CD4-positive, alpha-beta memory T cell (primary cell): ENCODE data around the gene LOXL3. TPM values are rescaled to one million over a fixed set of nuclear protein-coding genes. Genes with fewer than 3 reads are reported as not detected.

ENCODE experiments used
- CTCF ChIA-PET: fragments of 350-600 bp; sonication (Branson Sonifier 250); formaldehyde crosslinking; loops from one replicate; lab custom pipeline; 2021; ENCODE audit warnings: inconsistent platforms; ENCODE audit not compliant: partially characterized antibody; lab: Charles Lee
- POLR2A ChIA-PET: fragments of 350-600 bp; sonication (Branson Sonifier 250); formaldehyde crosslinking; loops from one replicate; lab custom pipeline; 2021; ENCODE audit not compliant: partially characterized antibody; lab: Charles Lee
- DNase-seq, 5 donors: peaks; one replicate each; pipeline versions ENCODE4 v3.0.0 to v3.0.0-alpha.2; 2020 to 2022; ENCODE audit warnings: mixed read lengths in 1 of 5
- H3K27ac ChIP-seq: one replicate; pipeline ENCODE4 v1.7.0; 2013; ENCODE audit warnings: low read depth, low read length
- H3K27me3 ChIP-seq: 2 replicates; pipeline ENCODE4 v1.7.0; 2013; ENCODE audit warnings: mild to moderate bottlenecking, low read length, moderate library complexity; ENCODE audit not compliant: insufficient read depth
- H3K36me3 ChIP-seq: 2 replicates; pipeline ENCODE4 v1.7.0; 2013; ENCODE audit warnings: mild to moderate bottlenecking, low read length, moderate library complexity; ENCODE audit not compliant: insufficient read depth
- H3K4me1 ChIP-seq: 2 replicates; pipeline ENCODE4 v1.7.0; 2013; ENCODE audit warnings: mild to moderate bottlenecking, low read length, moderate library complexity; ENCODE audit not compliant: insufficient read depth
- H3K4me3 ChIP-seq, 2 donors: one replicate each; pipeline ENCODE4 v1.7.0; 2013; ENCODE audit warnings: low read length in 2 of 2, mild to moderate bottlenecking in 1 of 2
- H3K9me3 ChIP-seq, 2 donors: one replicate each; pipeline ENCODE4 v1.7.0; 2013; ENCODE audit warnings: low read length in 2 of 2, control low read depth in 1 of 2; ENCODE audit not compliant: control insufficient read depth in 1 of 2
- H3K27ac Mint-ChIP-seq, 7 donors: one replicate each; pipeline ENCODE4 v1.8.0; 2020 to 2021; ENCODE audit warnings: mixed read lengths in 7 of 7, mild to moderate bottlenecking in 6 of 7, inconsistent platforms in 3 of 7, moderate library complexity in 3 of 7
- H3K27me3 Mint-ChIP-seq, 2 donors: one replicate each; pipeline ENCODE4 v1.8.0; 2020 to 2021; ENCODE audit warnings: mixed read lengths in 2 of 2
- H3K36me3 Mint-ChIP-seq, 2 donors: one replicate each; pipeline ENCODE4 v1.8.0; 2020 to 2021; ENCODE audit warnings: mixed read lengths in 2 of 2, inconsistent platforms in 1 of 2, mild to moderate bottlenecking in 1 of 2
- H3K4me1 Mint-ChIP-seq, 4 donors: one replicate each; pipeline ENCODE4 v1.8.0; 2020 to 2021; ENCODE audit warnings: mixed read lengths in 4 of 4, mild to moderate bottlenecking in 1 of 4
- H3K4me3 Mint-ChIP-seq, 8 donors: one replicate each; pipeline ENCODE4 v1.8.0; 2020 to 2021; ENCODE audit warnings: mixed read lengths in 8 of 8, mild to moderate bottlenecking in 7 of 8, moderate library complexity in 6 of 8, inconsistent platforms in 3 of 8
- H3K9me3 Mint-ChIP-seq, 8 donors: one replicate each; pipeline ENCODE4 v1.8.0; 2020 to 2021; ENCODE audit warnings: mixed read lengths in 8 of 8, mild to moderate bottlenecking in 5 of 8, inconsistent platforms in 3 of 8, moderate library complexity in 1 of 8
- intact Hi-C: fragments of 100-400 bp; cut with micrococcal nuclease; formaldehyde crosslinking; loops from one replicate; pipeline ENCODE4 v1.15.1; 2023
- polyA plus RNA-seq, 2 donors: library from polyadenylated mRNA; unstranded; fragments of 300-500 nt; fragmentation: Illumina TruSeq; gene quantifications; one replicate each; pipeline ENCODE4 v1.2.3, GENCODE V29; 2021
- total RNA-seq, 2 experiments: library from RNA; stranded (reverse); gene quantifications; one replicate each; pipeline ENCODE4 v1.2.3, GENCODE V29; 2021

LOXL3 gene
- total and polyA plus RNA-seq, 4 experiments from 2014 or later = 0.25 to 0.32 TPM; not detected in 2

- Mint-ChIP-seq H3K4me3 (no peak overlapping the region), H3K36me3 (peaks cover 0 to 20% of the 10 kb centered on the region in 2 donors), H3K4me1 (peaks cover 5 to 24% (median 15%) of the 10 kb centered on the region in 4 donors), H3K27ac (peak overlapping the region in 3 of 7 donors; percentile 23 to 45 (median 43)), H3K27me3 (peaks cover 7 to 11% of the 10 kb centered on the region in 2 donors), H3K9me3 (peaks cover 0 to 2% (median 0%) of the 10 kb centered on the region in 8 donors)
- intact Hi-C loops = loop anchor here (10.0 kb wide), 1 partner anchor 164 kb away; no protein-coding TSS in a partner anchor
- Histone ChIP-seq H3K4me1 (peaks cover 14% of the 10 kb centered on the region), H3K9me3 (no peaks in the 10 kb centered on the region), H3K27me3 (no peaks in the 10 kb centered on the region), H3K36me3 (no peaks in the 10 kb centered on the region), H3K4me3 (no peak overlapping the region), H3K27ac (no peak overlapping the region)
- DNase-seq = no peak
- ChIA-PET CTCF (interaction anchor here (0.6 to 1.3 kb wide), 2 partner anchors 58 to 644 kb away, joined by 3 read pairs; no protein-coding TSS in a partner anchor), POLR2A (interaction anchor here (0.6 to 1.5 kb wide), 4 partner anchors 13 to 100 kb away, joined by 3 to 4 read pairs (median 4); partner anchors contain the start of genes CCDC142, TTC31 and WBP1)
These were observed 4.8 kb upstream of the LOXL3 start for GRCh38 chr2:74558284-74559230.

GRCh38 chr2:74556831-74557370 is 3.2 kb upstream of the LOXL3 start:
- Mint-ChIP-seq H3K4me1 (peaks cover 7 to 31% (median 19%) of the 10 kb centered on the region in 4 donors), H3K27ac (peak overlapping the region in 4 of 7 donors; percentile 32 to 80 (median 60)), H3K4me3 (peak overlapping the region in 2 of 8 donors; percentile 61 to 98), H3K9me3 (peaks cover 0 to 2% (median 0%) of the 10 kb centered on the region in 8 donors), H3K36me3 (peaks cover 0 to 20% of the 10 kb centered on the region in 2 donors), H3K27me3 (peaks cover 5 to 10% of the 10 kb centered on the region in 2 donors)
- Histone ChIP-seq H3K27ac (no peak overlapping the region), H3K36me3 (no peaks in the 10 kb centered on the region), H3K27me3 (no peaks in the 10 kb centered on the region), H3K9me3 (no peaks in the 10 kb centered on the region), H3K4me3 (no peak overlapping the region), H3K4me1 (peaks cover 16% of the 10 kb centered on the region)
- ChIA-PET POLR2A (interaction anchor here (0.9 to 2.2 kb wide), 2 partner anchors 10 to 84 kb away, joined by 3 to 5 read pairs; partner anchors contain the start of gene MRPL53), CTCF (no interaction called here)
- intact Hi-C loops = loop anchor here (10.0 kb wide), 1 partner anchor 162 kb away; no protein-coding TSS in a partner anchor
- no peak for DNase-seq

GRCh38 chr2:74556159-74556558 is 2.4 kb upstream of the LOXL3 start:
- Histone ChIP-seq H3K27ac (no peak overlapping the region), H3K4me3 (no peak overlapping the region), H3K9me3 (no peaks in the 10 kb centered on the region), H3K36me3 (no peaks in the 10 kb centered on the region), H3K4me1 (peaks cover 16% of the 10 kb centered on the region), H3K27me3 (no peaks in the 10 kb centered on the region)
- ChIA-PET POLR2A (interaction anchor here (1.2 to 2.2 kb wide), 2 partner anchors 11 to 22 kb away, joined by 3 to 5 read pairs; no protein-coding TSS in a partner anchor), CTCF (no interaction called here)
- intact Hi-C loops = loop anchor here (10.0 kb wide), 1 partner anchor 161 kb away; no protein-coding TSS in a partner anchor
- H3K4me3 Mint-ChIP-seq = peak overlapping the region; percentile 31 to 98 (median 94)
- DNase-seq = no peak
- peaks cover under 1 to 16% of the 10 kb centered on the region in 2 donors for H3K27me3 Mint-ChIP-seq
- H3K27ac Mint-ChIP-seq = peak overlapping the region in 5 of 7 donors; percentile 47 to 85 (median 73)
- peaks cover 0 to 2% (median 0%) of the 10 kb centered on the region in 8 donors for H3K9me3 Mint-ChIP-seq
- peaks cover 0 to 20% of the 10 kb centered on the region in 2 donors for H3K36me3 Mint-ChIP-seq
- H3K4me1 Mint-ChIP-seq = peaks cover 7 to 31% (median 19%) of the 10 kb centered on the region in 4 donors

GRCh38 chr2:74555610-74556103 is 1.9 kb upstream of the LOXL3 start:
- H3K4me3 Mint-ChIP-seq = peak overlapping the region; percentile 94 to 98 (median 96)
- H3K27me3 ChIP-seq = no peaks in the 10 kb centered on the region
- ChIA-PET CTCF (interaction anchor here (0.8 to 0.9 kb wide), 2 partner anchors 12 to 32 kb away, joined by 4 read pairs; no protein-coding TSS in a partner anchor), POLR2A (interaction anchor here (0.6 to 2.2 kb wide), 5 partner anchors 12 to 73 kb away, joined by 3 to 5 read pairs (median 3); partner anchors contain the start of genes AUP1, CCDC142, HTRA2 and TTC31)
- peaks cover 0 to 2% (median 0%) of the 10 kb centered on the region in 8 donors for H3K9me3 Mint-ChIP-seq
- H3K27ac Mint-ChIP-seq = peak overlapping the region; percentile 2 to 98 (median 91)
- DNase-seq = no peak
- H3K36me3 Mint-ChIP-seq = peaks cover 0 to 20% of the 10 kb centered on the region in 2 donors
- peak overlapping the region; percentile 64 for H3K27ac ChIP-seq
- peaks cover 16% of the 10 kb centered on the region for H3K4me1 ChIP-seq
- intact Hi-C loops = loop anchor here (1.0 to 10.0 kb wide), 3 partner anchors 48 to 161 kb away; partner anchors contain the start of genes CCDC142, PCGF1 and TTC31
- H3K36me3 ChIP-seq = no peaks in the 10 kb centered on the region
- peaks cover 7 to 32% (median 19%) of the 10 kb centered on the region in 4 donors for H3K4me1 Mint-ChIP-seq
- peak overlapping the region; percentile 84 to 99 for H3K4me3 ChIP-seq
- peaks cover 0 to 18% of the 10 kb centered on the region in 2 donors for H3K27me3 Mint-ChIP-seq
- H3K9me3 ChIP-seq = no peaks in the 10 kb centered on the region

DNA sequence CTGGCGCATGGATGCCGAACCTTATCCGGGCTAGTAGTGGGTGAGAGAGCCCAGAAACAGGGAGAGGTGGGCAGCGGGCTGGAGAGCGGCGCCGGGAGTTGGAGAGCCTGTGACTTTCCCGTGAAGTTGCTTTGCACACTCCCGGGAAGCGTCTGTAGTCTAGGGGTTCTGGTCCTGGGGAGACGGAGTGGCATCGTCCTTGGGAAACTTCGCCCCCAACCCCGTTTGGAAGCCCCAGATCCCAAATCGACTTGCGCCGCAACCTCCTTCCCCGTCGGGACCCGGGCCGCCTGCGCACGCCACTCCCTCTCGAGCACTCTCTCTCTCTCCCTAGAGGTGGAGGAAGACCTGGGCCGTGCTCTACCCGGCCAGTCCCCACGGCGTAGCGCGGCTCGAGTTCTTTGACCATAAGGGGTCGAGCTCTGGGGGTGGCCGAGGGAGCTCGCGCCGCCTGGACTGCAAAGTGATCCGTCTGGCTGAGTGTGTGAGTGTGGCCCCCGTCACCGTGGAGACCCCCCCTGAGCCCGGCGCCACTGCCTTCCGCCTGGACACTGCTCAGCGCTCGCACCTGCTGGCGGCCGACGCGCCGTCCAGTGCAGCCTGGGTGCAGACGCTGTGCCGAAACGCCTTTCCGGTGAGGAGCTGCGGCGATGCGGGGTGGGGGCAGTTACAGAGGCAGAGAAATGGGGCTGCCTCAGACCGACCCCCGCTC is 1.2 kb upstream of the LOXL3 start:
- peak overlapping the region; percentile 73 to 98 (median 93) for H3K27ac Mint-ChIP-seq
- H3K36me3 Mint-ChIP-seq = peaks cover 0 to 20% of the 10 kb centered on the region in 2 donors
- peaks cover 0 to 2% (median 0%) of the 10 kb centered on the region in 8 donors for H3K9me3 Mint-ChIP-seq
- no peaks in the 10 kb centered on the region for H3K9me3 ChIP-seq
- H3K27me3 Mint-ChIP-seq = peaks cover 6 to 20% of the 10 kb centered on the region in 2 donors
- peak overlapping the region; percentile 84 to 99 for H3K4me3 ChIP-seq
- H3K4me3 Mint-ChIP-seq = peak overlapping the region; percentile 94 to 98 (median 96)
- ChIA-PET POLR2A (interaction anchor here (0.6 to 2.2 kb wide), 6 partner anchors 12 to 163 kb away, joined by 3 to 5 read pairs (median 4); partner anchors contain the start of genes AUP1, CCDC142, HTRA2 and TTC31), CTCF (interaction anchor here (0.8 to 0.9 kb wide), 2 partner anchors 12 to 32 kb away, joined by 4 read pairs; no protein-coding TSS in a partner anchor)
- peak overlapping the region; percentile 64 for H3K27ac ChIP-seq
- peak in 4 of 5 donors; percentile 32 to 48 (median 46) for DNase-seq
- intact Hi-C loops = loop anchor here (1.0 to 10.0 kb wide), 4 partner anchors 26 to 160 kb away; partner anchors contain the start of genes AUP1, CCDC142, HTRA2 and PCGF1
- H3K27me3 ChIP-seq = peaks cover 7% of the 10 kb centered on the region
- peaks cover 16% of the 10 kb centered on the region for H3K4me1 ChIP-seq
- H3K36me3 ChIP-seq = no peaks in the 10 kb centered on the region
- H3K4me1 Mint-ChIP-seq = peaks cover 7 to 30% (median 19%) of the 10 kb centered on the region in 4 donors
